OCI-M2 (cell line): ENCODE results near the gene CYTH4.

ENCODE experiments used
- DNase-seq: peaks from one replicate; lab custom pipeline; 2025; ENCODE audit not compliant: unreplicated experiment; lab: John Stamatoyannopoulos, UW

CYTH4 gene

GRCh38 chr22:37269936-37270678, 12.2 kb upstream of the CYTH4 start:
- no peak for DNase-seq

- no peak for DNase-seq
Observed at GRCh38 chr22:37270928-37271650, 11.2 kb upstream of the CYTH4 start.

DNA sequence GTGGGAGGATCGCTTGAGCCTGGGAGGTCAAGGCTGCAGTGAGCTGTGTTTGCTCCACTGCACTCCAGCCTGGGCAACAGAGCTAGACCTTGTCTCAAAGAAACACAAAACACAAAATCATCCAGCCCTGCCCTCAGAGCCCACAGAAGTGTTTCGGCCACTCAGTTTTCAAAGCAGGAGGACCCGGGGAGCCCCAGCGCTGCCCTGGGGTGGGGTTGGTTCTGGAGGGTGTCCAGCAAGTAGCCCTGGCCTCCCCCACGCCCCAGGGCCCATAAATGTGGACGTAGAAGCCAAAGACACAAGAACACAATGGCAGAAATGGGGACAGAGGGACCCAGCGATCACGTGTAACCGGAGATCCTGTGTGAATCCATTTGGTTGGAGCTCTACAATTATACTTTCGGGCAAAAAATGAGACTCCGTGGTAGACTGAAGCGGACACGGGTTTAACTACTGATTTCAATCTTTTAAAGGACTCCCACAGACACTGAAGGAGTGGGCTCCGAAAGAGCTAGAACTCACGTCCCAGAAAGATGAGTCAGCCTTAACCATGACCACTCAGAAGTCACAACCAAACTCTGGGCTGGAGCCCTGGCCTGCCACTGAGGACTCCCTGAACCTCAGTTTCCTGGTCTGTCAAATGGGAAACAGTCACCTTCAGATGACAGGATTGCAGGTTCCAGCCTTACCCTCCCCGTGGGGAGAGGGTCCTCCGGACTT, 9.0 kb upstream of the CYTH4 start:
- DNase-seq: no peak

DNA sequence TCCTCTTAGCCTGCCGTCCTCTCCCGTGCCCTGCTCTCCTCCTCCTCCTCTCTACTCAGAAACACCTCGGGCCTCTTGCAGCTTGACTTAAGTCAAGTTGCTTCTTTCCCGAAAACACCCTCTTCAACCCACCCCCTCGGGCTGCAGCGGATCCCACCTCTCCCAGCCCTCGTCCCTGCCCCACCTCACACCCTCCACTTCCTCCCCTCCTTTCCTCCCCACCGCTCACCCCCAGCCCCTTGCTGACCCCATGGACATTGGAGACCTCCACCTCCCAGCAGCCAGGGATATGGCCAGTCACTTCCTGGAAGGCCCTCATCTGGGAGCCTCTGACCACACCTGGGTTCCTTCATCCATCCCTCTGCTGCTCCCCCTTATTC, 8.5 kb upstream of the CYTH4 start:
- no peak for DNase-seq

DNA sequence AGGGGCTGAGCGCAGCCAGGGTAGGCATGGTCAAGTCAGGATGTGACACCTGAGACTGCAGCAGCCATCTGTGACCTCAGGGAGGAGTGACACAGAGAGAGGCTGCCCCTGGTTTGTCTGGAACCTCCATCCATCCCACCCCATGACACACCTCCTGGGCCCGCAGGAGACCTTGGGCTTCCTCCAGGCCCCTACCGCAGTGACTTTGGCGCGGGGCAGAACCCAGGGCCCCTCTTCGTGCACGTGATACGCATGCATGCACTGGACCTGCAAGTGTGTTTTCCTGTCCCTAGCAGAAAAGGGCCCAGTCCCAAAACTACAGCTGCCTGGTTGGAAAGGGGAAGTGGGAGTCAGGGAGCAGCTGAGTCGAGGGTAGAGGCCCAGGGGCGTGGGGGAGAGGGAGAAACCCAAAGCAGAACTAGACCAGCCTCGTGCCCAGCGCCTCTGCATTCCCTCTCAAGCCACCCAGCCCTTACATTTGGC, 7.9 kb upstream of the CYTH4 start:
- no peak for DNase-seq

GRCh38 chr22:37275134-37275533, 7.2 kb upstream of the CYTH4 start:
- no peak for DNase-seq

- DNase-seq: no peak
Observed at GRCh38 chr22:37275622-37276021, 6.7 kb upstream of the CYTH4 start.

DNA sequence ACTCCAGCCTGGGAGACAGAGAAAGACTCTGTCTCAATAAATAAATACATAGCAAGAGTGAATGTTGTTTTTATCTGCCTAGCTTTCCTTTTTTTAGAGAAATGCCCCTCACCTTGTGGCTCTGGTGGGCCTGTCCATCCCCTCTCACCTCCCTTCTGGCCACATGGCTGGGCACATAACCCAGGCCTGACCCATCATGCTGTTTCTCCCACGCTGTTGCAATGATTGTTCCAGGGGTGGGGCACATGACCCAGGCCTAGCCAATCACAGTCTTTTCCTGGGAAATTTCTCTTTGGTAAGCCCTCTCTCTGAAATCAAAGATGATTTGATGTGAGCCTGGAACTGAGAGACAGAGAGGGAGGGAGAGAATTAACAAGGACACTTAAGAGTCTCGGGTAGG, 5.5 kb upstream of the CYTH4 start:
- no peak for DNase-seq

DNA sequence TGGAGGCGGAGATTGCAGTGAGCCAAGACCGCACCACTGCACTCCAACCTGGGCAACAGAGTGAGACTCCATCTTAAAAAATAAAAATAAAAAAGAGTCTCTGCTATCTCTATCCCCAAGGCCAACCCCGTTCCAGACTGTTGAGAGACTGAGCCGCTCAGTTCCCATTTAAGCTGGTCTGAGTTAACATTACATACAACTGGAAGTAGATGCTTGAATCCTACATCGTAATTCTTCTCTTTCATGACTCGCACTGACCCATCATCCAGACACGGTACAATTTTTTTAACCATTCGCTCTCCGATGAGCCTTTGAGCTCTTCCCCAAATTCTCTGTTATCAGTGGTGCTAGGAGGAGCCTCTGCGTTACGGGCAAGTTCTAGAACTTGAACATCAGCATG, 4.9 kb upstream of the CYTH4 start:
- no peak for DNase-seq

GRCh38 chr22:37278261-37278660, 4.0 kb upstream of the CYTH4 start:
- no peak for DNase-seq

- DNase-seq: no peak
Observed at GRCh38 chr22:37279331-37280181, 2.8 kb upstream of the CYTH4 start.

GRCh38 chr22:37280718-37281117, 1.6 kb upstream of the CYTH4 start:
- DNase-seq: no peak

DNA sequence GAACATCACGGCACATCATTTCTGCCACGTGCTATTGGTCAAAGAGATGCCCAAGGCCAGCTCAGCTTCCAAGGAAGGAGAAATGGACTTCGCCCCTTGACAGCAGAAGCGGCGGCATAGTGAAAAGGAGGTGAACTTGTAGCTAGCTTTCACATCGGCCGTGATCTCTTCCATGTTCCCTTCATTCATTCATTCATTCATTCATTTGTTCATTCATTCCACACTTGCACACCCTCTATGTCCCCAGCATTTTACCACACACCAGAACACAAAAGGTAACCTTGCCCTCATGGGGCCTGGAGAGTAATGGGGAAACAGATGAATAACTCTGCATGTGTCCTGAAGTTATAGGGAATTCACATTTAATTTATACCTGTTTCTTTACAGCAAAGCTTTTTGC, 1.1 kb upstream of the CYTH4 start:
- DNase-seq: no peak

- no peak for DNase-seq
Observed at GRCh38 chr22:37281646-37282384, 493 bp upstream of the CYTH4 start.

GRCh38 chr22:37283393-37283937, 1.2 kb downstream of the CYTH4 start:
- DNase-seq: no peak

DNA sequence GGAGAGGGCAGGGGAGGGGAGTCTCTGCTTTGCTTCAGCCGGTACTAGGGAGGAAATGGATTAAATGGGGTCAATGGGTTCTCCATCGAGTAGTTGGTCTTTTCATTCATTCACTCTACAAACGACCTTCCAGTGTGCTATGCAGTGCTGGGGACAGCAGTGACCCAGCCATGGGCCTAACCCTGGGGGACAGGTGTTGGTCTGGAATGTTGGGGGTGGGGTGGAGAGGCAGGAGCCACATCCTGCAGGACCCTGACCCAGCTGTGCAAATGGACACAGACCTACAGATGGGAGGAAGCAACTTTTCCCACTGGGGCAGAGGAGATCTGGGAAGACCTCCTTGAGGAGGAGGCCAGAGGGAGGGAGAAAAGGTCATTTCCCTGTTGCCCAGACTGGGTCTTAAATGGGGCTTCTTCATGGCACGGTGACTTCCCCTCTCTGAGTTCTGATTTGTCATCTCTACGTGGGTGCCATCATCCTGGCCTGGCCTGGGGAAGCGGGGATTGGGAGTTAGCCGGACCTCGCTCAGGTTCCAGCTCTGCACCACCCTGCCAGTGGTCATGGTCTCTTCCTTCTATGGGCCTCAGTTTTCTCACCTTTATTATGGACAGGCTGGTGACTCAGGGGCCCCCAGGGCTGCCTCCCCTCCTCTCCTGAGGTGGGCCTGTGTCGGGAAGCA, 2.0 kb downstream of the CYTH4 start:
- no peak for DNase-seq

- DNase-seq: no peak
Observed at GRCh38 chr22:37284805-37285355, 2.6 kb downstream of the CYTH4 start.

GRCh38 chr22:37285937-37286336, 3.6 kb downstream of the CYTH4 start:
- no peak for DNase-seq

DNA sequence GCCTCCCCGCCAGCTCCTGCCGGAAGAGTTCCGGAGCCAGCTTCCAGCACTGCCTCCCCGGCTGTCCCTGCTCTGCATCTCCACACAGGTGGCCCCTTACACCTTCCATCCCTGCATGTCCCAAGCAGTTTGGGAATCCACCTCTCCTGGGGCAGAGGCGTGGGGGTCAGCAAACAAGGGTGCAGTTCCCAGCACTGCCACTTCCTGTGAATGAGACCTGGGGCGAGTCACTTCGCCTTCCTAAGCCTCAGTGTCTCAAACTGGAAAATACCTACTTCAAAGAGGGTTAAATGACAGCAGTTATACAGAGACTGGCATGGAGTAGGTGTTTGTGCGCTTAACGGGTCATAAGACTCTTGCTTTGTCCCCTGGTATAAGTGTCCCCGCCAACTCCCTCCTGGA, 5.2 kb downstream of the CYTH4 start:
- DNase-seq: no peak
